Measurements from ENCODE around the gene KRTAP5-6.
"Not testable (repeated sequence)": the region's sequence is repeated elsewhere in the genome, so short reads cannot be mapped to it uniquely, and the experiment has no call there.

DNA sequence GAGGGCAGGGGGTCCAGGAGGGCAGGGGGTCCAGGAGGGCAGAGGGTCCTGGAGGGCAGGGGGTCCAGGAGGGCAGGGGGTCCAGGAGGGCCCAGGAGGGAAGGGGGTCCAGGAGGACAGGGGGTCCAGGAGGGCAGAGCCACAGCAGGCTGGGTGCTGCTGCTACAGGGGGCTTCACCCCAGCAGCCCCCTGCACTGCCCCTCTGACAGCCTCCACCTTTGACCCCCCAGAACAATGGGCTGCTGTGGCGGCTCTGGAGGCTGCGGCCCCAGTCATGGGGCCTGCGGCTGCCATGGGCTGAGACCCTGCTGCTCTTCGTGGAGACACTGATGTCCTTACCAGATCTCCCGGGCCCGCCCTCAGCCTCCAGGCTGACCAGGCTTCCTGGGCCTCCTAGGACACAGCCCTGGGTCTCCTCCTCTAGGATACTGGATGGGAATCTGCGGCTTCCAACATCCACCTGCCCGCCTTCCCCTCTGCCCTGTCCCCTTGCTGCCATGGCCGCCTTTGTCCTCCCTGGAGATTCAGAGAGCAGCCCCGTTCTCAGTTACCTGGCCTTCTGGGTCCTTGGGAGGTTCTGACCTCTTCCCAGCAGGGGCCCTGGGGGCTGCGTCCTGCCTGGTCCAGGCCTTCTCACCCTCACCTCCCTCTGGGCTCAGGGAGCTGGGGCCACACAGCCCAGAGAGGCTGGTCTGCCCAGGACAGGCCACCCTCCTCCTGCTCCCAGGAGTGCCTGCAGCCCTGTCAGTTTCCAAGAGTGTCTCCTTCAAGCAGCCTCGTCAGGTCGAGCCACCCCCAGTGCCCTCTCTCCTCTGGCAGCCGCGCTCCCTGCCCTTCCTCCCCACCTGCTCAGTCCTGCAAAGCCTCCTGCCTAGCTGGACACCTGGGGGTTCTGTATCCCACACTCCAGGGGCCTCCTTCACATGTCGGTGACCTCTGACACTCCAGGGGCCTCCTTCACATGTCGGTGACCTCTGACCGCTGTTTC is 11.8 kb upstream of the KRTAP5-6 start:
- TF ChIP-seq, protein P1, sequence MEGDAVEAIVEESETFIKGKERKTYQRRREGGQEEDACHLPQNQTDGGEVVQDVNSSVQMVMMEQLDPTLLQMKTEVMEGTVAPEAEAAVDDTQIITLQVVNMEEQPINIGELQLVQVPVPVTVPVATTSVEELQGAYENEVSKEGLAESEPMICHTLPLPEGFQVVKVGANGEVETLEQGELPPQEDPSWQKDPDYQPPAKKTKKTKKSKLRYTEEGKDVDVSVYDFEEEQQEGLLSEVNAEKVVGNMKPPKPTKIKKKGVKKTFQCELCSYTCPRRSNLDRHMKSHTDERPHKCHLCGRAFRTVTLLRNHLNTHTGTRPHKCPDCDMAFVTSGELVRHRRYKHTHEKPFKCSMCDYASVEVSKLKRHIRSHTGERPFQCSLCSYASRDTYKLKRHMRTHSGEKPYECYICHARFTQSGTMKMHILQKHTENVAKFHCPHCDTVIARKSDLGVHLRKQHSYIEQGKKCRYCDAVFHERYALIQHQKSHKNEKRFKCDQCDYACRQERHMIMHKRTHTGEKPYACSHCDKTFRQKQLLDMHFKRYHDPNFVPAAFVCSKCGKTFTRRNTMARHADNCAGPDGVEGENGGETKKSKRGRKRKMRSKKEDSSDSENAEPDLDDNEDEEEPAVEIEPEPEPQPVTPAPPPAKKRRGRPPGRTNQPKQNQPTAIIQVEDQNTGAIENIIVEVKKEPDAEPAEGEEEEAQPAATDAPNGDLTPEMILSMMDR (conservative IDR thresholded peaks at IDR 0.05 in 1 of 2, IDR thresholded peaks at IDR 0.05 in 1 of 2; ENCODE audit: extremely low read depth in 1 of 2, insufficient read depth in 1 of 2, low read depth in 1 of 2, low read length in 2 of 2) = not testable (repeated sequence)
- not testable (repeated sequence) for TF ChIP-seq EZH2 (IDR thresholded peaks at IDR 0.05; ENCODE audit: borderline replicate concordance, low read length)
